Measurements from ENCODE around the gene RHCE. TPM values are rescaled to one million over a fixed set of nuclear protein-coding genes. Genes with fewer than 3 reads are reported as not detected.

The RHCE gene
- total and polyA plus RNA-seq, 2 of the 8 experiments (the other 6 are each of a cell fraction or from before 2014, with no cell fraction given) = 0.23 to 0.50 TPM

- TF ChIP-seq ZNF274 (IDR thresholded peaks at IDR 0.05; ENCODE audit: borderline replicate concordance, extremely low read depth, low read length) = no peak
- no peak for TF ChIP-seq SP2 (IDR thresholded peaks at IDR 0.05; ENCODE audit: low read length)
- no peak for TF ChIP-seq SIRT6 (IDR thresholded peaks at IDR 0.05; ENCODE audit: low read length)
- peak in 1 of 2 experiments; percentile 65; a peak in 1 of 4 replicates for TF ChIP-seq SIN3A (conservative IDR thresholded peaks at IDR 0.05 in 1 of 2, IDR thresholded peaks at IDR 0.05 in 1 of 2; ENCODE audit: low read depth in 1 of 2, low read length in 2 of 2)
- TF ChIP-seq KDM4A (IDR thresholded peaks at IDR 0.05; ENCODE audit: low read depth, low read length, severe bottlenecking) = peak; percentile 43
- no peak for TF ChIP-seq JUN (IDR thresholded peaks at IDR 0.05; ENCODE audit: low read depth, low read length)
- no peak for TF ChIP-seq TEAD4 (IDR thresholded peaks at IDR 0.05; ENCODE audit: low read depth, low read length)
- no peak for TF ChIP-seq KDM5A (IDR thresholded peaks at IDR 0.05; ENCODE audit: low read length)
- TF ChIP-seq EGR1 (IDR thresholded peaks at IDR 0.05; ENCODE audit: borderline replicate concordance, low read depth, low read length) = no peak
- no peak for TF ChIP-seq CHD1 (IDR thresholded peaks at IDR 0.05; ENCODE audit: low read depth, low read length)
- no peak for TF ChIP-seq POLR2AphosphoS5 (IDR thresholded peaks at IDR 0.05; ENCODE audit: low read depth, low read length)
- TF ChIP-seq SRF (IDR thresholded peaks at IDR 0.05; ENCODE audit: low read depth, low read length) = no peak
- TF ChIP-seq TCF12 (IDR thresholded peaks at IDR 0.05; ENCODE audit: low read depth, low read length) = no peak
Observed at GRCh38 chr1:25430967-25431881, 10.6 kb upstream of the RHCE start (continued).

Measured in H1 (cell line).